Kidney glomerular epithelial cell (primary cell): Measurements from ENCODE around the gene GLDC.
A peak's percentile ranks its signal among the peaks of the same experiment; 100 is the strongest.
"Not testable (repeated sequence)": the region's sequence is repeated elsewhere in the genome, so short reads cannot be mapped to it uniquely, and the experiment has no call there.

Experiments
- DNase-seq: peaks from one replicate; lab custom pipeline; 2025; lab: John Stamatoyannopoulos, UW

GLDC gene

DNA sequence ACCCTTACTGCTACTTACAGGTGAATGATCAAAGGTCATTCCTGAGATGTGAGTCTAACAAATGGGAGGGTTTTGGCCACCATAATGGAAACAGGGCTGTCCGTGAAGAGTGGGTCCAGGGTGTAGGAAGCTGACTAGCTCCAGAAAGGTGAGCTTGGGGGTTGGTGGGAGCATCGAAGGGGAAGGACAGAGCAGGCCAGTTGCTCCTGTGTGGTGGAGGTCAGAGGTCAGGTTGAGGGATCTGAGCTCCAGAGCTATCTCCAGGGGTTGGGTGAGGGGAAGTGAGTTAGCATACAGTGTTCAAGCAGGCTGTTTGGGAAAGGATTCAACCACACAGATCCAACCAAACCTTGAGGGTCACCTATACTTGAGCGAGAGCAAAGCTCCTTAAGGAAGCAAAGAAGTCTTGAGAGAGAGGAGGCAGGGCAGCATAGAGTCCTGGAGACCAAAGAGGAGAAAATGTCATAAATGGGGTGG, 18.7 kb upstream of the GLDC start:
- no peak for DNase-seq

GRCh38 chr9:6660512-6660911, 15.0 kb upstream of the GLDC start:
- no peak for DNase-seq

DNA sequence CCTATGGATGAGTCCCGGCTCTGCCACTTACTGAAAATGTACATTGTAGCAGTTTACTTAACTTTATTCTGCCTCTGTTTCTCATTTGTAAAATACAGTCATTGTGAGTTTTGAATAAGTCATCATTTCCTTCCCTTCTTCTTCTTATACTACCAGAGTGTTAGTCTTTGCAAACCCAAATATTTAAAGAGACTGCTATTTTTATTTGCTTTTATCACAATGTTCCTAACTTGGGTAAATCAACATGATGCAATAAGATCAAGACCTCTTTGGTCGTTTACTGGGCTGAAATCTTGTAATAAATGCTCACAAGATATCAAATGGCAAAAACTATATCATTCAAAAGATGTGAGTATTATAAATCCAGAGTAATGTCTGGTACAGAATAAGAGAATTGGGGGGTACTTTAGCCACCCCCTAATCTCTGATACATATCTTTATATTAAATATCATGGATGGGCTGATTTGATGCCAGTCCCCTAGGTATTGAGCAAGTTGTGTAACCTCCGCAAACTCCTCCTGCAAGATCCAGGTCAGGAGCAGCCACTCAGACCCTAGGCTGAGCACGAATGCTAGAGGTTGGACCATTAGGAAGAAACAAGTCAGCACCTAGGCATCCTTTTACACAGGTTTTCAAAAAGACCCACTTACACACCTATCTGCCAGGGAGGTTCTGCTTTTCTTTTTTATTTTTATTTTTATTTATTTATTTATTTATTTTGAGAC, 13.3 kb upstream of the GLDC start:
- no peak for DNase-seq

DNA sequence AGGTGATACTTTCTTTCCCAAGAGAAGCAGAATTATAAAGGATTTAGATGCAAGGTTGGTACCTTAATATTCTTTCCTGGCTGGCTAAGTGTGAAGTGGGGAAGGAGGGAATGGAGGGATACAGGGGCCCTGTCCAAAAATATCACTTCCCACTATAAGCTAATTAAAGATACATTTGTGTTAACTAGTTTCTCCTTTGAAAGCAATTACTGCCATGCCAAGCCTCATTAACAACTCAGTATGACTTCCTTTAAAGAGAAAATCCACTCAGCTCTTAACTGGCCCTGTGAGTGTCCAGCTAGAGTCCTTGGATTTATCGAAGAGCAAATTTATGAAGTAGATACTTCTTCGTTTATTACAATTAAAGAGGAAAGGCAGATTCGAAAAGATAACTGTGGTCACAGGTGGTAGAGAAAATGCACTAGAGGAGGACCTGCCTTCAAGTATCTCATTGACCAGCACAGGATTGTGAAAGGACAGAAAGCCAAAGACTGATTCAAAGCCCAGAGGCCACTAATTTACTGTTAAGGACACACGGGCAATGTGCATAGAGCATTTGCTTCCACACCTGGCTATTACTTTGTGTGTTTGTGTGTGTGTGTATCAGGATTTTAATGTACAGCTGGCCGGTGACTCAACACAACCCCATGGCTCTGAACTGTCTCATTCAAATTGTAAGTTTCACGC, 11.2 kb upstream of the GLDC start:
- DNase-seq, result no peak

DNA sequence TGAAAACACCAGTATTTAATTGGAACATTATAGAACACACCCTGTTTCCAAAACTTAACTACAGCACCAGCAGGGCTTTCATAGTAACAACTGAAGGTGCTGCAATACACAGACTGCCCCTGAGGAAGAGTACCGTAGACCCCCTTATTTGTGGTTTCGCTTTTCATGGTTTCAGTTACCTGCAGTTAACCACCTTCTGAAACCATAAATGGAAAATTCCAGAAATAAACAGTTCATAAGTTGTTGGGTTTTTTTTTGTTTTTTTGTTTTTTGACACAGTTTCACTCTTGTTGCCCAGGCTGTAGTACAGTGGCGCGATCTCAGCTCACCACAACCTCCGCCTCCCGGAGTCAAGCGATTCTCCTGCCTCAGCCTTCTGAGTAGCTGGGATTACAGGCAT, 9.5 kb upstream of the GLDC start:
- no peak for DNase-seq

- DNase-seq, result peak; percentile 75
Observed at GRCh38 chr9:6646293-6646636, 736 bp upstream of the GLDC start.

- DNase-seq, result not testable (repeated sequence)
Observed at GRCh38 chr9:6645105-6645354, 499 bp downstream of the GLDC start.

- no peak for DNase-seq
Observed at GRCh38 chr9:6644346-6645104, 1.0 kb downstream of the GLDC start.

DNA sequence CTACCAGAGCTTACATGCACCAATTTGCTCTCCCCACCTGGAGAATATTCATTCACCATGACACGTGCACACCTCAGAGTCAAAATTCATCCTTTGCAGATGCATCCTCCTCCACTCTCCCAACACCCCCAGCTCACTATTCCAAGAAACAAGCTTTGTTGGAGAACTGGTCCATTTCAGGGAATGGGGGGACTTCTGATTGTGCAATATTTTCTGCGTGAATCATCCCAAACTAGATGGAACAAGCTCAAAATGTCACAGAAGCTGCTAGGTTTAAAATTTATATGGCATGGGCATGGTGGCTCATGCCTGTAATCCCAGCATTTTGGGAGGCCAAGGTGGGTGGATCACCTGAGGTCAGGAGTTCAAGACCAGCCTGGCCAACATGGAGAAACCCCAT, 3.6 kb downstream of the GLDC start:
- no peak for DNase-seq

GRCh38 chr9:6641561-6641960, 4.0 kb downstream of the GLDC start:
- no peak for DNase-seq

- DNase-seq, result peak; percentile 33
Observed at GRCh38 chr9:6641056-6641455, 4.5 kb downstream of the GLDC start.

DNA sequence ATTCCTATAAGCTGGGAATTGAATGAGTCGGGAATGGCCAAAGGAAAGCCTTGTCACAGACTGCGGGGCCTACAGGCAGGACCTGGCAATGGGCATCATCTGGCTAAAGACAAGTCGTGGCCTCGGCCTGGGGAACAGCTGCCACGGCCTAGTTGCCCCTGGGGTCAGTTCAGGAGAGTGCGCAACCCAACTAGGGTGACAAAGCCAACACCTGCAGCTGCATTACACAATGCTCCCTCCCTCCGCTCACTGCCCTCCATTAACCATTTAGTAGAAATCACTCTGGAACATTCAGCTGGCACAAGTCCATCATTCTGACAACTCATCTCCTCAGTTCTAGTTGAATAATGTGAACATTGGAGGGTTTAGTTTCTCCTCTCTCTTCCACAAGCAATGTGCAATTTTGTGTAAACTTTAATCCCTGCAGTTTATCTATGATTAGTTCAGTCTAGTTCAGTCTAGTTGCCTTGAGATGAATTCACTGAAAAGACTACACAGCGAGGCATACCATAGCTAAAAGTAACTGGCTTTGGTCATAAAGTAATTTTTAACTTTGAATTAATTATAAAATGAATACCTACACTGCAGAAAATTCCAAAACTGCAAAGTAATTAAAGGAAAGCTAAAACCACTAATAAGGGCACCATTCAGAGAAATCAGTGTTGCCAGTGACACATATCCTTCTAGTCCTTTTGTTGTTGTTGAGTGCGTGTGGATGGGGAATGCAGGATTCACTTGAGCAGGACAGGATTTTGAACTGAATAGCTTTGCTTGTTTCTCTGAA, 5.1 kb downstream of the GLDC start:
- peak; percentile 76 for DNase-seq

DNA sequence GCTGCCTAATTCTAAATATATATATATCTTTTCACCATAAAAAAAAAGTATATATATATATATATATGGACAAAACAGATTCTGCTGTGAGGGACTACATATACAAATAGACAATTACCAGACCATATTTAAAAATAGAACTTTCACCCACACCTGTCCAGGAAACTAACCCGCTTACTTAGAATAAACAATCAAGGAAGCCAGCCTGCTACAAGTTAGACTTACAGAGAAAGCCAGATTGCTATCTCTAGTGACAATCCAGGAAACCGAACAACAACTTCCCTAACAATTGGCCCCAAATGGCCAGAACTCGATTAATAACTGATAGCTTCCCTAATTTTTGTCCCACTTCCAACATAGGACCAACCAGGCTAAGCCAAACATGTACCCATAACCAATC, 5.9 kb downstream of the GLDC start:
- DNase-seq, result no peak

DNA sequence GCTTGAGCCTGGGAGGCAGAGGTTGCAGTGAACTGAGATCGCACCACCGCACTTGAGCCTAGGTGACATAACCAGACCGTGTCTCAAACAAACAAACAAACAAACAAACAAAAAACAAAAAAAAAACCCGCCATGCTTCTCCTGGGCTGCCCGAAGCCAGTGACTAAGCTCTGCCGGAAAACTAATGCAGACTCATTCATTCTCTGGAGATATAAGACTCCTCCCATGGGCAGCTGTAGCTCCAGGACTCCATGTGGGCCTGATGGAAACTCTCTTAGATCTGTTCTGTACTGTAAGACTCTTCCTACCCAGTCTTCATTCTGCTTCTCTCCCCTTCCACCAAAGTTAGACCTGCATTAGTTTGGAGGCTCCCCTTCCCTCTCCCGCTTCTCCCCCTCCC, 11.1 kb downstream of the GLDC start:
- no peak for DNase-seq

- DNase-seq, result no peak
Observed at GRCh38 chr9:6633378-6633777, 12.2 kb downstream of the GLDC start.

DNA sequence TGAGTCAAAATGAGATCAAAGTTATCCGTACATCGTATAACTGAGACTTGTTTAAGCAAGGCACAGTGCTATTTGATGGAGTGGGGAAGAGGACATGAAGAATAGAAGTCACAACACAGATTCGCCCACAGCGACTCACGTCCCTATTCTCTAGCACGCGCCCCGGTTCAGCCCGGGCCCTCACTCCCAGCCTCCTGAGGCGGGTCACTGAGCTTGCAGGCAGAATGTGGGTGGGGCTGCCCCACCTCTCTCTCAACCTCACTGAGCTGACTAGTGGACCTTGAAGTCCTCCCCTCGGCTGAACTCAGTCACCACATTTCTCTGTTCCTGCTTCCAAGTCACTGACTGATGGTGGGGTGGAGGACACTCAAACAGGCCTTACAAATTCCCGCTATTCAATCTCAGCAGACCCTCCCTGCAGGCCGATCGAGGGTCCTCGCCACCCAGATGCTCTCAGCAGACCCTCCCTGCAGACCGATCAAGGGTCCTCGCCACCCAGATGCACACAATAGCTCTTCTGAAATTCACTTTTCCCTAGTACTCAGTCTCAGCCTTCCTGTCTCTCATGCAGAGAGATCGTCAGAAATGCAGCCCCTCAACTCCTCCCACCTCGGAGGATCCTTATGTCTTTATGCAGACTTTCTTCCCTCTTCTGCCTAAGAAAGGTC, 12.9 kb downstream of the GLDC start:
- peak; percentile 45 for DNase-seq

DNA sequence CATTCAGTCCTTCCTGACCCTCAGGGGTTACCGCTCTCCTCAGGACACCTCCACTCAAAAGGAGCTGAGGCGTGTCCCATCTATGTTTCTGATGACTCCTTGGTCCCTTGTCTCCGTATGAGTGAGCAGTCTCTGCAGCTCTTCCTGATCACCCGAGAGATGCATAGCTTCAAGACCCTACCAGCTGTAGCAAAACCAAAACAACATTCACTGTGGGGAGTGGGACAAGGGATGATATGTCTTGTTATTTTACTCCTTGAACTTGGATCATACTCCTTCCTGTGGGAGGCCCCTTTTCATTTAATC, 14.4 kb downstream of the GLDC start:
- no peak for DNase-seq

DNA sequence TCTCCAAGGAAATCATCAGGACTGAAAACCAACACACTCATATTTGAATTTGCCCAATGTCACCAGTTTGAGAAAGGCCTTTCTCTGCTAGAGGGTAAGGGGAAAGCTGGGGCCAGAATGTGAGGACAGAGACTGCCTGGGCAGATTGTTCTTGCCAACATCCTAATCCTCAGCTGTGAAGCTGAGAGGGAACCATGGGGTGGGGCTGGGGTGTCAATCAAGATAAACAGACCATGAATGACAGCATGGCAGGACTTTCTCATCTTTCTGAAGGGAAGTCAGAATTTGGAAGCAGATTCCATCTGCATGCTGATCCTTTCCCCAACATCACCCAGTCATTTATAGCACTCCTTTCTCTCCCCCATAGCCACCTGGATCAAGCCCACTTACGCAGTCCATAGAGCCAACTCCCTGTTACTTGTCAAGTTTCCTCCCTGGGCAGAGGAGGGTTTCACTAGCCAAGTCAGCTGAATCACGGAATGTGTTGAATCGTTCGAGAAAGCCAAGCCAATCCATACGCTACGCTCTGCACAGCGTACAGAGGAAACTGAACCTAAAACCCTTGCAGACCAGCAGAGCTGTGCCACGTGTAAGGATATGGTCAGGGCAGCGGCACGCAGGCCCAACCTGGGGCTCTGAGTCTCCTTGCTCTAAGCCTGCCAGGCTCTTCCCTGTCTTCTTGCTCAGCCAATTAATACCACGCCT, 14.9 kb downstream of the GLDC start:
- no peak for DNase-seq

DNA sequence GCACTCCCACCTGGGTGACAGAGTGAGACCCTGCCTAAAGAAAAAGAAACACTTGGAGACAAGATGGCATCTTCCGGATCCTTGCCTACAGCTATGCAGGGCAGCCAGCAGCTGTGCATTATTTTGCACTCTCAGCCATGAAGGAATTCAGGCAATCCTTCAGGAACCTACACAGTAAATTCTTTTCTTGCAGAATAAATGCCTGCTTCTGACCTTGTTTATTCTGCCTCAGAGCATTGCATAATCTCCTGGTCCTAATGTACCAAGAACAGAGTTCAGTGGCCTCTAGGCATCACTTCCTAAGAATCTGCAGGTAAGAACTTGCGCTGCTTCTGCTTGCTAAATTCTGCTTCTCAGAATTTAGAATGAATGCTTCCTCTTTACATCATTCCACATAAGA, 16.8 kb downstream of the GLDC start:
- DNase-seq, result no peak

DNA sequence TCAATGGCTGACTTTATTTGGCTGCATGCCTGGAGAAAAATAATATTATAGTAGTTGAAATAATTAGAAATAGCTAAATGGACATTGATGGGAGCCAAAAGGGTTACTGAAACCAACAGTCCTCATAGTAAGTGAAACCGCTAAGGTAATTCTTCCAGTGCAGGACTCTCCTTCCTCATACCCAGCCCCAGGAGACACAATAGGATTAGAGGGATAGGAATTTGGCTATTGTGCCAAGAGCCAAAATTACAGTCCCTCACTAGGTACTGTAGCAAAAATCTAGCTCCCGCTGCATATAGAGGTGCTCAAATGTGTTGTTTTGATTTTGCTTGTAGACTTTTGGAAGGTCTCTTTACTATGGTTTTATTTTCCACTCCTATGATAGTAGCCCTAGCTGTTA, 20.2 kb downstream of the GLDC start:
- no peak for DNase-seq

GRCh38 chr9:6622784-6623183, 22.7 kb downstream of the GLDC start:
- not testable (repeated sequence) for DNase-seq

DNA sequence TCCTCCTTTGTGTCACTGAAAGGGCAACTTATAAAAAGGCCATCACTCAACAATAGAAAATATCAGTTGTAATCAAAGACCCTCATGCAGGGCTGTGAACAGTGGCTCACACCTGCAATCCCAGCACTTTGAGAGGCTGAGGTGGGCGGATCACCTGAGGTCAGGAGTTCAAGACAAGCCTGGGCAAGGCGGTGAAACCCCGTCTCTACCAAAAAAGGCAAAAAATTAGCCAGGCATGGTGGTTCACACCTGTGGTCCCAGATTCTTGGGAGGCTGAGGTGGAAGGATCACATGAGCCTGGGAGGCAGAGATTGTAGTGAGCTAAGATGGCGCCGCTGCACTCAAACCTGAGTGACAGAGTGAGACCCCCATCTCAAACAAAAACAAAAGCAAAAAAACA, 24.7 kb downstream of the GLDC start:
- DNase-seq, result no peak
